ENCODE data around the gene PARP1. TPM values are rescaled to one million over a fixed set of nuclear protein-coding genes. Genes with fewer than 3 reads are reported as not detected.
"Not testable (repeated sequence)": the region's sequence is repeated elsewhere in the genome, so short reads cannot be mapped to it uniquely, and the experiment has no call there.

The PARP1 gene
- 184 and 189 TPM in 2 replicates for total RNA-seq

DNA sequence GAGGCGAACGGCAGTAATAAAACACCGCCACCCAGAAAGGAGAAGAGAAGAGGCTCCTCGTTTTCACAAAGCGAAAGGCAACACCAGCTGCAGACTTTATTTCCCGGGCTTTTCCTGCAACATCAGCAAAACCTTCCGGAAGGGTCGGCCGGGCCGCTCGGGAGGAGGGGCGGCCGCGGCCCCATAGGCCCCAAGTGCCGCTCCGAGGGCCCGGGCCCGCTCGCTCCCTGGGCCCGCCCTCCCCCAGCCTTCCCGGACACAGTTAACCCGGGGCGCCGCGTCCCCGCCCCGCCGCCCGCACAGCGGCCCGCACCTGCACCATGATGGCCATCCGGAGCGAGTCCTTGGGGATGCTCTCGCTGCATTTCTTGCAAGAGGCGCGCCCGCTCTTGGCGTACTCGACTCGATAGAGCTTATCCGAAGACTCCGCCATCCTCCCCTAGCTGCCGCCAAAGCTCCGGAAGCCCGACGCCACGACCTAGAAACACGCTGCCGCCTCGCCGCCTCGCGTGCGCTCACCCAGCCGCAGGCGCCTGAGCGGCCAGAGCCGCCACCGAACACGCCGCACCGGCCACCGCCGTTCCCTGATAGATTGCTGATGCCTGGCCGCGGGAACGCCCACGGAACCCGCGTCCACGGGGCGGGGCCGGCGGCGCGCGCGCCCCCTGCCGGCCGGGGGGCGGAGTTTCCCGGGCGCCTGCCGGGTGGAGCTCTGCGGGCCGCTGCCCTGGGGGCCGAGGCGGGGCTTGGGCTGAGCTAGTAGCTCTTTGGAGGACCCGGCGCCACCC, at the start of gene PARP1:
Gene PARP1 (minus strand): TSS at position 597 of the 788 bp plus-strand sequence. CDS start 164 bp downstream, at position 433.
- intact Hi-C loops (cut with micrococcal nuclease), result loop anchor here (1.0 to 10.0 kb wide), 10 partner anchors 17 to 633 kb away; partner anchors contain the start of genes ACBD3, H3-3A, ITPKB and LIN9

DNA sequence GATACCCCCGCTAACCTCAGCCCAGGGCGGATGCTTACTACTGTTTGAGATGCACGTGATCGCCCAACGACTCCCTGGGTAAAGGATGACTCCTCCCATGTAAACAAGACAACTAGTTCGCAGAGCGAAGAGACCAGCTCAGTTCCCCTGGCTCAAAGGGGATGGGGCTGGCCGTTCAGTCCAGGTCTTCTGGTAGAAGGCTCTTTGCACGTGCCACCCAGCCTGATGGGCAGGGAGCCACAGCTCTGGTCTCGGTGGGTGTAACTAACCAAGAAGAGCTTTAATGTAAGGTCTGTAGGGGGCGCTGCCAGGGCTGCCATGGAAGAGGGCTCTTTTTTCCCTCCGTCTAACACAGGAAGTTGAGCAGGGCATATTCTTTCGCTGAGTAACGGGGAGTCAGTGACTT, 49.4 kb upstream of the PARP1 start:
- intact Hi-C loops (cut with micrococcal nuclease), result loop anchor here (1.0 kb wide), 1 partner anchor 12 kb away; no protein-coding TSS in a partner anchor

DNA sequence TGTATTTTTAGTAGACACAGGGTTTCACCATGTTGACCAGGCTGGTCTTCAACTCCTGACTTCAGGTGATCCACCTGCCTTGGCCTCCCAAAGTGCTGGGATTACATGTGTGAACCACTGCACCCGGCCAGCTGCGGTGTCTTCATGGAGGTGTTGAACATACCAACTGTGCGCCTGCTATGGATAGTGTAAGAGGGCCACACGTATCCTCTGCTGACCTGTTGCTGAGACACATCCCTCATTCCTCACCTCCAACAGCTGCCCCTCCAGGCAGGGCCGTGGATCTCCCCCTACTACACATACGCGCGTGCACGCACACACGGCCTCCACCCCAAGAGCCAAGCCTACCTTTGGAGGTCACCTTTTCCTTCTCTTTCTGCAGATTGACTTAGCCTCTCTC, 48.0 kb upstream of the PARP1 start:
- intact Hi-C loops (cut with micrococcal nuclease), result no loop called here

DNA sequence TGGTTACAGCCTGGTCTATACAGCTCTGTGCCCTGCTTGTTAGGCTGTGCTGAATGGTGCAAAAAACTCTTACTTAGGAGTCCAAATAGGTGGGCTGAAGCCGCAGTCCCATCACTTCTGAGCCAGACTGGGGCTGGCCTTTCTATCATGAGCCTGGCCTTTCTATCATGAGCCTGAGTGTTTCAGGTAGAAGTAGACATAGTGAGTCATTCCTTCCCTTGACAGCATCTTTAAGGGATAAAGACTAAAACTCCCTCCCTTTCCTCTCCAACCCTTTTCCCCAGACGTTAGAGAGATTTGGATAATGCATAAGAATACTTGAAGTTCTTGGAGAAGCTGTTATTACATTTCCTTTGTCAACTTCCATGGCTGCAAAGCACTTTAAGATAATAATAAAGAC, 46.5 kb upstream of the PARP1 start:
- intact Hi-C loops (cut with micrococcal nuclease), result no loop called here

DNA sequence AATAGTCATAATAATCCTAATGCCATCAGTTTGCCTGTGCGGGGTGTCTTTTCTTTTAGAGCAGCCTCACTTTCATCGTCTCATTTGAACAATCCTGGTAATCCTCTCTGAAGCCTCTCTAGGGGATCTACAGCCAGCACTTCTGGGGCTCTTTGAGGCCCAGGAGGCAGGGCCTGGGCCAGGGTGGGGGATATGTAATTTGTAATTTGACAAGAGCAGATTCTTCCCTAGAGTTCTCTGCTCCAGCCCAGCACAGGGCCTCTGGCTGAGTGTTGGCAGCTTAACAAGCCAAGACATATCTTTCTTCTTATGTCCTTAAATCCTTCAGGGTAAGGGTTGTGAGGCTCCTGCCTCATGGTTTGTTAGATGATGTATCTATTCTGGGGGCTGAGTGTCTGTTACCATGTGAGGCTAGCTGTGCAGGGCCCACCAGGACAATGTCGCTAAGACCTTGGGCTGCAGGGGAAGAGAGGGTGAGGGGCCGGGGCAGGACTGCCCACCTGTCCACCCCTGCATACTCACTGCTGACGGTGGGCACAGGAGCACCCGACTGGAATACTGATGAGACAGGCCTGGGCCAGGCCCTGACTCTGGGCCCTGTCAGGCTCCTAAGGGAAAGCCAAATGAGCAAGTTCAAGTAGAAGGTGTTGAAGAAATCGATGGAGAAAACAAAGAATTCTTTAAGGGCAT, 45.3 kb upstream of the PARP1 start:
- intact Hi-C loops (cut with micrococcal nuclease), result no loop called here

DNA sequence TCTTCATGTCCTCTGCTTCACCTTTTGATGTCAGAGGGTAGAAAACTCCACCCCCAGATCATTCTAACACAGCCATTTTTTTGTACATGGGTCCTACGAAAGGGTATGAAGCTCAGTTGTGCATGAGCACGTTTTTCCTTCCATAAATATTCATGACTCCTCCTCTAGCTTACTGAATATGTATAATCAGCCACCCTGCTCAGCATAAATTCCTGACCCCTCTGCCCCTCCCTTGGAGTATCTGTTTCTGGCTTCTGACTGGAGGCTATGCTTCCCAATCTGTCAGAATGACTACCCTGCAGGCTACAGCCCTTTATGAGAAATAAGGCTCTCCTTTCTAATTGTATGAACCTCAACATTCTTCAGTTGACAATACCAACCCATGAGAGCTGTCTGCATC, 42.8 kb upstream of the PARP1 start:
- intact Hi-C loops (cut with micrococcal nuclease), result no loop called here

DNA sequence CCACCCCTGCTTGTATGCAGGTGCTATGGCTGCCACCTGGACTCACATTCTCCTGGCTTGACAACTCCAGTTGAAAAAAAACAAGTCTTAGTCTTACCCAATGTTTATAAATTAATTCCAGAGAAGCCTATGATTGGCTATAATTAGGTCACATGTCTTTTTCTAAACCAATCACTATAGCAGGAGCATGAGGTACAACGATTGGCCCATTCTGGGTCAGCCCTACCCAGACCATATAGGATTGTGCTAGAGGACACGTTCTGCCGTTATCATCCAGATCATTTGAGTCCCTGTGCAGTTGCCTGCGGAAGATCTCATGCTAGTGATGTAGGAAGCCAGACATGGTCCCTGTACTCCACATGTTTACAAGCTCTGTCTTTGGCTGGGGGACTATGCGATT, 41.9 kb upstream of the PARP1 start:
- intact Hi-C loops (cut with micrococcal nuclease), result no loop called here

DNA sequence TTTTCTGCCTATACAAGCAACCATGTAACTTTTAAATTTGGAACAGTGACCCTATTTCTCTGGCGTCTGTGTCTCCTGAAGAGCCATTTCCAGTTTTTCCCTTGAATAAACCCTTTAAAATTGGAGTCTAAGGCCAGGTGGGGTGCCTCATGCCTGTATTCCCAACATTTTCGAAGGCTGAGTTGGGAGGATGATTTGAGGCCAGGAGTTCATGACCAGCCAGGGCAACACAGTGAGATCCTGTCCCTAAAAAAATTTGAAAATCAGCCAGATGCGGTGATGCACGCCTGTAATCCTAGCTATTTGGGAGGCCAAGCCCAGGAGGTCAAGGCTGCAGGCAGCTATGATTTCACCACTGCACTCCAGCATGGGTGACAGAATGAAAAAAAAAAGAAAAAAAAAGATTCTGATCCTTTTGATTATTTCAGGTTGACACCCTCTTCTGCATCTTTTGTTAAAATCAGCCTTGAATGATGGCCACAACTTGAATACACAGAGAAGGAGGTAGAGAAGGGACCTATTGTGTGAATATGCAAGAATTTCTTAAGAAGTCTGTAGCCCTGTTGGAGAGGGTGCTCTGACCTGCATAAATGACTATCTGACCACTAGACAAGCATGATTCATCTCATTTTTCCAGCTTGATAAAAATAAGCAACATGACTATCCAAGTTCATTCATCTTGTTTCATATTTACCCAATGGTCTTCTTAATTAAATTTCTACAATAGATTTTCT, 40.2 kb upstream of the PARP1 start:
- intact Hi-C loops (cut with micrococcal nuclease), result no loop called here

DNA sequence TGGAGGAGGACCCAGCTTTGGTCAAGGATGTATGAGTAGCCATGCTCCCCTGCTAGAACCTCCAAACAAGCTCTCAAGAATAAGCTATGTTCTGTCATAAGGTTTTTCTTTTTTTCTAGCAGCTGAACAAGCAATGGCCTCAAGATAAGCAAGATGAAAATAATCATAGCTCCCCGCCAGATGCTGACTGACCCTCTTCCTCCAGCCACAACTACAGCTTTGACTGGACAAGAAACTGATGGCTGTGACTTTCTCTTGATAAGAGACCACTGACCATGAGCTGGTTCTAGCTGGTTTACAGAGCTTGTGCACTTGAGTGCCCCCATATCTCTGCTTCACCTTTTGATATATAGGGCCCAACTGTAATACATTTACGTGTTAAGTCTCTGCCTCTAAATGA, 38.2 kb upstream of the PARP1 start:
- intact Hi-C loops (cut with micrococcal nuclease), result no loop called here

DNA sequence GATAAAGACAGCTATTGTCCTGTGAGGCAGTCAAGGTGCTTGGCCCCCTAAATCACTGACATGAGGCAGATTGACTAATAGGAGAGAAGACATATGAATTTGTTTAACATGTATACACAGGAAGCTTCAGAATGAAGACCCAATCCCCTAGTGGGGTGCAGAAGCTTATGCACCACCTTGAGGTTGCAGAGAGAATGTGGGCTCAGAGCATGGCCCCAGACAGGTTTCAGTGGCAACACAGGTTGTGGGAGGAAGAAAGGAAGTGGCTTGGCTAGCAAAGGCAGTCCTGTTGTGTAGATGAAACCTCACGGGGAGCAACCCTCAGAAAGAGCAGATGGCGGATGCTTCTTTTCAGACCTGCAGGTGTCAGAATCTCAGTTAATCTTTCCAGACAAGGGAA, 37.0 kb upstream of the PARP1 start:
- intact Hi-C loops (cut with micrococcal nuclease), result loop anchor here (1.0 kb wide), 3 partner anchors 12 to 37 kb away; partner anchors contain the start of gene PARP1

DNA sequence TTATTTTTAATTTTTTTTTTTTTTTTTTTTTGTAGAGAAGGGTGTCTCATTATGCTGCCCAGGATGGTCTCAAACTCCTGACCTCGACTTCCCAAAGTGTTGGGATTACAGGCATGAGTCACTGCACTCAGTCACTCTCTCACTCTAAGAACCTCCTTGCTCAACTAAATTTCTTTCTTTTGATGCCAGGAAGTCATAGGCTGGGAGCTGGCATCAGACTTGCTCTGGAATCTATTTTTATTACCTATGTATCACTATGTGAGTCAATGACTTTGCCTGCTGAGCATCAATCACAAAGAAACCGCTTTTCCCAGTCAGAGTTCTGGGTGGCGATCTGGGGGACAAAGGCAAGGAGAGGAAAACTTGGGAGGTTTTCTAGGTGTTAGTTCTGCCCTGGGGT, 35.5 kb upstream of the PARP1 start:
- intact Hi-C loops (cut with micrococcal nuclease), result no loop called here

DNA sequence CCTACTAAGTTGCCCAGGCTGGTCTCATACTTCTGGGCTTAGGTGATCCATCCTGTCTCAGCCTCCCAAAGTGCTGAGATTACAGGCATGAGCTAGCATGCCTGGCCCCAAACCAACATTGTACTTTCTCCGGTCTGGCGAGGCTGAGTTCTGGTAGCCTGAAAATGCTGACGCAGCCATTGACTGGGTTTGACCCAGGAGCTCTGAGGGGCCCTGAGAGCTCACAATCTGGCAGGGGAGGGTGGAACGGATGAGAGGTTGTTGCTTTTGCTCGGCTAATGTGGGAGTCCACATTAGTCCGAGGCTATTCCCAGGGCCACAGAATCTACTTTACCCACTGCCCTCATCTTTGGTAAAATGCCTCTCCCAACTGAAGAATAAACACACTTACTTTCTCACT, 35.1 kb upstream of the PARP1 start:
- intact Hi-C loops (cut with micrococcal nuclease), result no loop called here

DNA sequence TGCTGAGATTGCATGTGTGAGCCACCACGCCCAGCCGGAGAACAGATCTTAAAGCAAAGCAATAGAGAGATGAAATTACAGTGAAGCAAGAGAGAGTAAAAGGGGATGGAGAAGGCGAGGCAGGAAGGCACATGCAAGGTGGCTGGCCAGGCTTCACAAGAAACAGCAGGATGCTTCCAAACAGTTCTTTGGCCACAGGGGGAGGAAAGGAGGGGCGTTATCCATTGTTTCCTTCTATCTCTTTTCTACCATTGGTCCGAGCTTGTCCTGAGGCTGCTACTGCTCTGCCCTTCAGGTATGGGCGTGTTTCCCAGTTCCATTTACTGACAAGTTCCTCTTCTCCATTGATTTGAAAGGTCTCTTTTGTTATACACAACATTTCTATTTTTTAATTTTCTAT, 33.7 kb upstream of the PARP1 start:
- intact Hi-C loops (cut with micrococcal nuclease), result no loop called here

DNA sequence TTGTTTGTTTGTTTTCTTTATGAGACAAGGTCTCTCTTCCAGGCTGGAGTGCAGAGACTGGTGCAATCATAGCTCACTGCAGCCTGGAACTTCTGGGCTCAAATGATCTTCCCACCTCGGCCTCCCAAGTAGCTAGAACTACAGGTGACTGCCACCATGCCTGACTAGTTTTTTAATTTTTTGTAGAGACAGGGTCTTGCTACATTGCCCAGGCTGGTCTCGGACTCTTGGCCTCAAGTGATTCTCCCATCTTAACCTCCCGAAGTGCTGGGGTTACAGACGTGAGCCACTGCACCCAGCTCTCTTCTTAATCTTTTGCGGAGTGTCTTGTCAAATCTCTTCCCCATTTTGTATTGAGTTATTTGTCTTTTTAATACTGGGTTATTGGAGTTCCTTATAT, 32.6 kb upstream of the PARP1 start:
- intact Hi-C loops (cut with micrococcal nuclease), result no loop called here

DNA sequence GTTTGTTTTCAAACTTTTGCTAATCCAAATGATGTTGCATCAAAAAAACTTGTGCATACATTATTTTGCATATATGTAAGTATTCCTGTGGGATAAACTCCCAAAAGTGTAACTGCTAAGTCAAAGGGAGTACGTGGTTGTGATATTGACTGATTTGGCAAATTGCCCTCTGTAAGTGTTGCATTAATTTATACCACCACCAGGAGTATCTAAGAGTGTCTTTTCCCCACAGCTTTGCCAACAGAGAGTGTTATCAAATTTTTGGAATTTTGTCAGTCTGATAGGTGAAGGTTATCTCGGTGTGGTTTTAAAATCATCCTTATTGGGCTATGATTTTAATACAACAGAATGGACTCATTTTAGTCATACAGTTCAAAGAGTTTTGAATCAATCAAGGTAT, 30.1 kb upstream of the PARP1 start:
- intact Hi-C loops (cut with micrococcal nuclease), result no loop called here

DNA sequence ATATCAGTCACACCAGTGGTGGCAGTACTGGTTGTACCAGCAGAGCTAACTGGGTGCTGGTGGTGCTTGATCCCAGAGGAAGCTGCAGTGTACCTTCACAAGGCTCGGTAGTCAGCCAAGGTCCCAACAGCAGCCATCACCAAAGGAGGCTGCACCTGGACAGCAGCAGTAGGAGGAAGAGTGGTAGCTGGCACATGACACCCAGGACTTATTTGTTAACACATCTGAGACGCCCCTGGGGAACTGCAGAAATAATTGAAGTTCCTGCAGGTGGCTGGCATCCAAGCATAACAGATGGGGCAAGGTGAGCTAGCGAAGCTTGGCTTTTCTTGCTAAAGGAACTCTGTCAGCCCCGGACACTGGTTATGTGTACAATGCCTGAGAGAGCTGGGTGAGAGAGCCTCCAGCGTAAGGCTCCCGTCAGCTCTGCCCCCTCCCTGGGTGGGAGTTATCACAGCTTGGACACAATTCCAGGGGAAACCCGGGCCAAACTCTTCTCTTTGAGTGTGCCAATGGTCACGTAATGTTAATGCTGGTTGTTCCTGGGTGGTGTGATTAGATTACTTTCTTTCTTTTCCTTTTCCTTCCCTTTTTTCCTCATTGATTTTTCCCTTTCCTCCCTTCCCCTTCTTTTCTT, 29.1 kb upstream of the PARP1 start:
- intact Hi-C loops (cut with micrococcal nuclease), result no loop called here

DNA sequence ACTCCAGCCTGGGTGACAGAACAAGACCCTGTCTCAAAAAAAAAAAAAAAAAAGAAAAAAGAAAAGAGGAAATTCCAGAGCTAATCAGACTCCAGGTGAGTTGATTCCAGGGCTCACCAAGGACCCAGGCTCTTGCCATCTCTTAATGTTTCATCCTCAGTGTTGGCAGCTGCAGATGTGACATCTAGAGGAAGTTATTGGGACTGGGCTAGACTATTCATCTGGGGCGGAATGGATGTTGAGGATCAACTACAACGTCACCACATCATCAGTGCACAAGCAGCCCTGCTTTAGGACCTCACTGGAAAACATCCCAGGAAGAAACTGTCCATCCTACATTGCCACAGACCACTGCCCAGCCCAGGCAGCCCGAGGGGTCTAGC, 28.6 kb upstream of the PARP1 start:
- intact Hi-C loops (cut with micrococcal nuclease), result no loop called here

DNA sequence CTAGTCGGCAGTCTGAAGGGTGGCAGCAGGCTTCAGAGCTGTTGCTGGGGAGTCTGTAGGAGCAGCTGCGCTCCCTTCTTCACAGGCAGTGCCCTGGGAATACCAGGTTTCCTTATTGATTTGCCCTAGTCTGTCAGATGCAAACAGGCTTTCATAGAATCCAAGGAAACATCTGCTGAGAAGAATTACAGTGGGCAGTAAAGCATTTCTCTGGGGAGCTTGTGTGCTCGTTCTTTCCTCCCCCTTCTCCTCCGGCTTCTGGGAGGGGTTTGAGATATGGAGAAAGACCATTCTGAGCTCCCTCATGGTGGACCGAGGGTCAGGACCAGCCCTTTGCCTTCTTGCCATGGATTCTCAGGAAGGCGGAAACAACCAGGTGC, 25.4 kb upstream of the PARP1 start:
- intact Hi-C loops (cut with micrococcal nuclease), result no loop called here

DNA sequence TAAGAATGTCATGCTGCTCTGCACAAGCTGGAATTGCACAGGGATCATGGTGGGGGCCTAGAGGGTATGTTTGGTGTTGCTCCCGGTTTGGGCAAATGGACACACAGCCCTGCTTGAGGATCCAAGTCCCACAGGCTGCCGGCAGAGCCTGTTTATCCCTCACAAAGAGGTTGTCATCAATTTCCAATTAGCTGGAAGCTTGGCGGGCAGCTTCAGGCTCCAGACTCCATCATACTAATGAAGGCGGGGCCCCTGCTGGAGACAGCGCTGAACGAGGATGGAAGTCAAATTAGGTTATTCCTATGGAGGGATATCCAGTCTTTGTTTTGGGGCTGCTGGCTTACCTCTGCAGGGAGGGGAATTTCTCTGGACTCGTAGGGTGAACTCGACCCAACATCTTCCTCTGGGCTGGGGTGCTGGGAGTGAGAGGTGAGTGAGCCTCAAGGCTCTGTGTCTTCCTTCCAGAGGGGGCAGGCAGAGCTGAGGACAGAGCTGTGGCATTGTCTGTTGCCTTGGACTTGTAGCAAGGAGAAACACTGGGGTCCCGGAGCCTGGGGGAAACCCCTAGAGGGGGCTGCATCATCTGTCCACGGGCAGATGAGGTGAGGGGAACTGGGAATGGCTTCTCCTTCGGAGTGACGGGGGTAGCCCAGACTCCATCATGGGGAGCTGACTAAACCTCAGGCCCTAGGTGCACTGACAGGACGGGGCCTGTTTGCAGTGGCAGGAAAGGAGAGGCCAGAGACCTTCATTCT, 24.9 kb upstream of the PARP1 start:
- intact Hi-C loops (cut with micrococcal nuclease), result no loop called here

DNA sequence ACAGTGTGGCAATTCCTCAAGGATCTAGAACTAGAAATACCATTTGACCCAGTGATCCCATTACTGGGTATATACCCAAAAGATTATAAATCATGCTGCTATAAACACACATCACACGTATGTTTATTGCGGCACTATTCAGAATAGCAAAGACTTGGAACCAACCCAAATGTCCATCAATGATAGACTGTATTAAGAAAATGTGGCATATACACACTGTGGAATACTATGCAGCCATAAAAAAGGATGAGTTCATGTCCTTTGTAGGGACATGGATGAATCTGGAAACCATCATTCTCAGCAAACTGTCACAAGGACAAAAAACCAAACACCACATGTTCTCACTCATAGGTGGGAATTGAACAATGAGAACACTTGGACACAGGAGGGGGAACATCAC, 24.0 kb upstream of the PARP1 start:
- intact Hi-C loops (cut with micrococcal nuclease), result not testable (repeated sequence)
